HG03103 (cell line): Measurements from ENCODE around the gene FCER1G.

ENCODE experiments used
- ATAC-seq: cut with Tn5 transposase; IDR thresholded peaks from one replicate; pipeline ENCODE4 v1.9.1; 2021; ENCODE audit warnings: low read depth; ENCODE audit not compliant: unreplicated experiment

Gene FCER1G

DNA sequence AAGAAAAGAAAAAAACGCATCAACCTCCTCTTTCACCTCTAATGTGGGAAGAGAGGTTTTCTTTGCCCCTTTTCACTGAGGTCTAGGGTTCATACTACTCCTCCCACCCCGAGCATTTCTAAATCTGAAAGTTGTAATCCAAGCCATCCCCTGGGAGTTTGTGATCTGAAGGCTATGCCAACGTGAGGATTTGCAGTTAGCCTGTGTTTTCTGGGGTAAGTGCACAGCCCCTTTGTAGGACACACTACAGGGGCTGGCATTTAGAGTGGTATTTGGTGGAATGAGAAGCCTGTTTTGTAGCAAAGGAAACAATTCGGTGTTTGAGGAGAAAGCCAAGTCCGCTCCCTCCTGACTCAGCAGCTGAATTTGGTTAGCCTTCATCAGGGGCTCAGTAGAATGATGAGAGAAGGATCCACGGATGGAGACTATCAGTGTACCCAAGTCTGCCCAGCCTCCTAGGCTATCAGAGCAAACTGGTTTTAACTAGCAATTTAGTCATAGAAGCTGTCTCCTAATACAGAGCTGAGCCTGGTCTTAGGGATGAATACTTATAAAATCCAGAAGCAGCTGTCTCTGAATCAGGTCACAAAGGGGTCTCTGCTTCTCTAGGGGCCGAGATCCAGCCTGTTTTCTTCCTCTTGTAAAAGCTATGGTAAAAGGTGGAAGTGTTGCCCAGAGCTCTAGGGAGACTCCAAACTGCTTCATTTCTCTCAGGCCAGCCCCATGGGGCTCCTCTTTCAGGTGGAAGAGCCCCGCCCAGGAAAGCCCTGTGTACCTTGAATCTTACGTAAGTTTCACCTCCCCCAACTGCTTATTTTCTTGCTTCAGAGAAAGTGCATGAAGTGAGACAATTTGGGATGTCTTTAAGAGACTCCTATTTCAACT, 45.5 kb downstream of the FCER1G start:
- ATAC-seq = no peak

DNA sequence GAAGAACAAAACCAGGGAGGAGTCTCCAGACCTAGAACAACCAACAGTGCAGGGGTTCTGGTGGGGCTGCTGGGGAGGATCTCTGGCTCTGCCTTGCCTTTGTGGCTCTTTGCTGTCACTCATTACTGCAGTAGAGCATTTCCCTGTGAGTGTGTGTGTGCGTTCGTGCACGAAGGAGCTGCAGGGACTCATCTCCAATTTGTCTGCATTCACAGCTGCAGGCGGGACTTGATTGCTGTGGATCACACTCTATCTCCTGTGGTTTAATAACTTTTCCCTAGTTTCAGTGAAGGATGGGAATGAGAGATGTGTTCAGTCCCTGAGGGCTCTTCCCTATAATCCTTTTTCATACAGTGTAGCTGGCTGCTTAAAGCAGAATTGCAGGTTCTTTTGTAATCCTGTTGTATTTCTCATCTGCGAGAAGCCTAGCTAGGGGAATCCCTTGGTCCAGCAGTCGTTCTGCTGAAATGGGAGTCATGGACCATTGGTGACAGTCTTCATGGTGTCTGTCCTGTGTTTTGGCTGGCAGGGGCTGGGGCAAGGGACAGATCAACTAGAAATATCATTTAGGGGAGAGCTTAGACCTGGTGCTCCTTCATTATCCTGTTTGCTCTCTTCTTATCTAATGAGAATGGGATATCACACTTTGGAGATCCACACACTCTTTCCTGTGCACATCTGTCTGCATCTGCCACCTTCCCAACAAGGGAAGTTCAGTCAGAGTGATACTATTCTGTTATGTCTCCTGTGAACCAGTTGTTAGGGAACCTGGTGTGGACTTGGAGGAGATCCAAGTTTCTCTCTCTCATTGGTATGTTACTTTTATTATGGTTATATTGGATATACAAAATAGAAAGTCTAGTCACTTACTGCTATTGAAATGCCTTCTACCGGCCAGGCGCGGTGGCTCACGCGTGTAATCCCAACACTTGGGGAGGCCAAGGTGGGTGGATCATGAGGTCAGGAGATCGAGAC, 46.5 kb downstream of the FCER1G start:
- ATAC-seq = no peak

DNA sequence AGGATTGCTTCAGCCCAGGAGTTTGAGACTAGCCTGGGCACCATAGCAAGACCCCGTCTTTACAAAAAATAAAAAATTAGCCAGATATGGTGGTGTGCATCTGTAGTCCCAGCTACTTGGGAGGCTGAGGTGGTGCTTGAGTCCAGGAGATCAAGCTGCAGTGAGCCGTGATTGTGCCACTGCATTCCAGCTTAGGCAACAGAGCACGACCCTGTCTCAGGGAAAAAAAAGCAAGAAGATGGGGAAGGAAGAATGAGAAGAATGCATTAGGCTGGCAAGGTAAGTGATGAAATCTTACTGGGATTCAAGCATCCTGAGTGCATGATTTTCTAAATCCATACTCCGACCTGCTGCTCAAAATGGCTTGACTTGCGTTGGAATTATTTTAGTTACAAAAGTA, 50.2 kb downstream of the FCER1G start:
- ATAC-seq = no peak

GRCh38 chr1:161266202-161266601, 51.1 kb downstream of the FCER1G start:
- ATAC-seq = no peak

DNA sequence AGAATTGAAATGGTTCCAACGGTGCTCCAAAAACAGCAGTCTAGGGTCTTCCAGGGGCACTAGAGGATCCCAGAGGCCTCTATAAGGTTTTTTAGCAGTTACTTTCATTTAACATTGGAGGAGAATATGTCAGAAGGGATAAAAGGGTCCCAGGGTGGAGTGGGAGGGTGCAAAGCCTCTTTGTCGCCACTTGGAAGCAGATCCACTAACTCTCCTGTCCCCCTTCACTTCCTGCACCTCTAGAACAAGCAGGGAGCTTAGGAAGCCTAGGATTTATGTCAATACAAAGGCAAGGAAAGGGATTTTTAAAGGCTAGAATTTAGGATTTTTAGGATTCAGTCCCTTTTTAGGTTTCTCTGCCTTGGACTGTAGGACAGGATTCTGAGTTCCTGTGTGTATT, 51.7 kb downstream of the FCER1G start:
- no peak for ATAC-seq

GRCh38 chr1:161267321-161267720, 52.2 kb downstream of the FCER1G start:
- ATAC-seq = no peak
